T-cell (primary cell): Measurements from ENCODE around the gene ARAP1. TPM values are rescaled to one million over a fixed set of nuclear protein-coding genes. Genes with fewer than 3 reads are reported as not detected.

Experiments used
- ATAC-seq, 4 experiments: fragments of 200-7000 bp in 3 of 4; fragments of 150-1000 bp in 1 of 4; cut with Tn5 transposase; replicated peaks in 1 of 4; 1 replicate in 3 of 4; 2 replicates in 1 of 4; pipeline ENCODE4 v1.10.0; 2021; ENCODE audit warnings: moderate library complexity in 3 of 4, mild to moderate bottlenecking in 2 of 4, moderate number of reproducible peaks in 1 of 4
- CTCF ChIA-PET, 2 donors: fragments of 300-600 bp; sonication (Branson Sonifier 250); formaldehyde crosslinking; loops; one replicate each; lab custom pipeline; 2022; ENCODE audit warnings: antibody characterized with exemption in 2 of 2; lab: Charles Lee
- POLR2A ChIA-PET, 2 donors: fragments of 300-600 bp; sonication (Branson Sonifier 250); formaldehyde crosslinking; loops; one replicate each; lab custom pipeline; 2022; ENCODE audit warnings: antibody characterized with exemption in 2 of 2; lab: Charles Lee
- DNase-seq, 35 experiments: peaks; one replicate each; pipeline versions ENCODE4 v3.0.0 to v3.0.0-alpha.2; 2013 to 2023
- H3K27ac ChIP-seq: one replicate; pipeline ENCODE4 v1.5.1; 2013; ENCODE audit warnings: low read length
- H3K27me3 ChIP-seq, 2 experiments: replicated peaks in 1 of 2; 1 replicate in 1 of 2; 2 replicates in 1 of 2; pipeline versions ENCODE4 v1.6.1 to v1.7.0; 2013; ENCODE audit warnings: low read length in 1 of 2, mixed read lengths in 1 of 2; ENCODE audit not compliant: control insufficient read depth in 2 of 2, insufficient read depth in 2 of 2; ENCODE audit errors: extremely low read depth in 1 of 2
- H3K36me3 ChIP-seq, 2 donors: 1 replicate in 1 of 2; 2 replicates in 1 of 2; pipeline versions ENCODE4 v1.6.1 to v1.7.0; 2013; ENCODE audit warnings: low read length in 1 of 2; ENCODE audit not compliant: control insufficient read depth in 2 of 2, insufficient read depth in 1 of 2; ENCODE audit errors: extremely low read depth in 1 of 2
- H3K4me1 ChIP-seq, 2 experiments: 1 replicate in 1 of 2; 2 replicates in 1 of 2; pipeline versions ENCODE4 v1.6.1 to v1.7.0; 2013; ENCODE audit warnings: low read length in 2 of 2, mixed read lengths in 1 of 2; ENCODE audit not compliant: insufficient read depth in 2 of 2, control insufficient read depth in 1 of 2; ENCODE audit errors: extremely low read depth in 1 of 2
- H3K4me3 ChIP-seq, 2 donors: 1 replicate in 1 of 2; 2 replicates in 1 of 2; pipeline versions ENCODE4 v1.5.1 to v1.7.0; 2013; ENCODE audit warnings: mild to moderate bottlenecking in 2 of 2, low read length in 1 of 2, moderate library complexity in 1 of 2; ENCODE audit not compliant: control insufficient read depth in 1 of 2; ENCODE audit errors: extremely low read depth in 1 of 2
- H3K9me3 ChIP-seq: 2 replicates; pipeline ENCODE4 v1.7.0; 2013
- H3K27ac Mint-ChIP-seq, 2 donors: one replicate each; pipeline ENCODE4 v1.8.0; 2020 to 2021; ENCODE audit warnings: mild to moderate bottlenecking in 2 of 2, mixed read lengths in 2 of 2
- H3K27me3 Mint-ChIP-seq, 2 donors: one replicate each; pipeline ENCODE4 v1.8.0; 2021 to 2022; ENCODE audit warnings: mixed read lengths in 2 of 2
- H3K36me3 Mint-ChIP-seq: one replicate; pipeline ENCODE4 v1.8.0; 2021; ENCODE audit warnings: mixed read lengths
- H3K4me1 Mint-ChIP-seq, 3 donors: one replicate each; pipeline ENCODE4 v1.8.0; 2020 to 2022; ENCODE audit warnings: mixed read lengths in 3 of 3, mild to moderate bottlenecking in 1 of 3
- H3K4me3 Mint-ChIP-seq, 3 donors: one replicate each; pipeline ENCODE4 v1.8.0; 2020 to 2022; ENCODE audit warnings: mild to moderate bottlenecking in 3 of 3, mixed read lengths in 3 of 3, moderate library complexity in 3 of 3
- H3K9me3 Mint-ChIP-seq, 3 donors: one replicate each; pipeline ENCODE4 v1.8.0; 2020 to 2022; ENCODE audit warnings: mixed read lengths in 3 of 3
- WGBS: methylation state at CpG from one replicate; pipeline ENCODE4 v1.1.5; 2013; ENCODE audit warnings: missing lambda C conversion rate; ENCODE audit not compliant: insufficient coverage; 5-methylcytosine and 5-hydroxymethylcytosine counted together
- total RNA-seq, 35 experiments: library from RNA in 6 of 35; stranded (reverse) in 6 of 35; fragments of 120-200 nt in 1 of 35; gene quantifications; one replicate each; pipeline versions ENCODE4 v1.2.1 to v1.2.4 and lab custom pipeline; 2013 to 2026

The ARAP1 gene
- total RNA-seq, 5 donors from 2014 or later (not counting 1 experiment from before 2014, with no cell fraction given), result 117 to 162 (median 148) TPM

DNA sequence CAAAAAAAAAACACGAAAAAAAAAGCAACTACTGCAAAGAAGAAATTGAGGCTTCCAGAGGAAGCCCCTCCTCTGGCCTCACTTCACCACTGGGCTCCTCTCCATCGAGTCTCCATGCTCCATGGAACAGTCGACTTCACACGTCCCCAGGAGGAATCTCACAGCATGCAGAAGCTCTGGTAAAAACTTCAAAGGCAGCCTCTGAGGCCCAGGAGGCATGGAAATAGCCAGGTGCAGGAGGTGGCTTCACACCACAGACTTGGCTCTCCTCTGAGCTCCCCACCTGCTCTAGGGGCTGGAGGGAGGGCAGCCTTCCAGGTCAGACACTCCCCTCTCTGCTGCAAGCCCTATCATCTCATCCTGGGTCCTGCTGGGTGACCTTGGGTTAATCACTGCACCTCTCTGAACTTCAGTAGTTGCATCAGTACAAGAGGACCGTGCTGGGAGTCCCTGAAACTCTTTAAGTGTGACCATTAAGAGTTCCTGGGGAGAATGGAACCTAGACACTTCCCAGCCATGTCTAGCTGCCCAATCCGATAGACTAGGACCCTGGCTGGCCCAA, 86.2 kb downstream of the ARAP1 start:
- no peak overlapping the region for H3K4me3 Mint-ChIP-seq
- POLR2A ChIA-PET, result interaction anchor here in 1 of 2 donors (0.6 kb wide), 1 partner anchor 13 kb away, joined by 10 read pairs; no protein-coding TSS in a partner anchor
- peaks cover 0 to 8% (median 0%) of the 10 kb centered on the region in 3 donors for H3K9me3 Mint-ChIP-seq
- H3K4me1 ChIP-seq, result peaks cover 0 to 4% of the 10 kb centered on the region in 2 experiments
- WGBS, result 63% methylated on average over 5 of the region's 6 CpGs
- H3K36me3 Mint-ChIP-seq, result no peaks in the 10 kb centered on the region
- H3K27ac Mint-ChIP-seq, result no peak overlapping the region
- no peaks in the 10 kb centered on the region for H3K36me3 ChIP-seq
- H3K27me3 Mint-ChIP-seq, result peaks cover 4 to 61% of the 10 kb centered on the region in 2 donors
- no peak overlapping the region for H3K27ac ChIP-seq
- peaks cover 2 to 66% of the 10 kb centered on the region in 2 experiments for H3K27me3 ChIP-seq
- H3K9me3 ChIP-seq, result no peaks in the 10 kb centered on the region
- DNase-seq (no peak), ATAC-seq (no peak)
- CTCF ChIA-PET, result interaction anchor here (0.6 to 0.7 kb wide), 4 partner anchors 21 to 1833 kb away, joined by 3 to 4 read pairs (median 4); no protein-coding TSS in a partner anchor
- peaks cover 0 to 3% (median 2%) of the 10 kb centered on the region in 3 donors for H3K4me1 Mint-ChIP-seq
- no peak overlapping the region for H3K4me3 ChIP-seq

DNA sequence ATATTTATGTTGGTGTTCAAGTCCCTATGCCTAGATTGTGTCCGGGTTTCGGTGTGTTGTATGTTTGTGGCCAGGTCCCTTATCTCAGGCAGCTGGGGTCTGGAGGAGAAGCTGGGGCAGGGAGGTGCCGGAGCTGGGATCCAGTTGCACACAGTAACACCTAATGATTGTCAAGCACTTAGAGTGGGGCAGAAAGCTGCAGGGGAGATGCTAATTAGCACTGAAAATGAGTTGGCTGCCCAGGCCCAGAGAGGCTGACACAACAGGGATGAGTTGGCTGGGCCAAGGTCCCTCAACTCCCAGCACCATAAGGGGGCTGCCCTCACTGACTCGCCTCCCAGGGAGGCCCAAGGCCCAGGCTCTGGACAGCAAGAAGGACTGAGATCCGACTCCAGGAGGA, 90.2 kb downstream of the ARAP1 start:
- no peak overlapping the region for H3K27ac ChIP-seq
- ATAC-seq (no peak), DNase-seq (no peak)
- H3K27me3 ChIP-seq, result peaks cover 0 to 39% of the 10 kb centered on the region in 2 experiments
- H3K4me3 Mint-ChIP-seq, result no peak overlapping the region
- H3K4me1 ChIP-seq, result no peaks in the 10 kb centered on the region
- CTCF ChIA-PET, result no interaction called here
- POLR2A ChIA-PET, result no interaction called here
- peaks cover 9 to 28% of the 10 kb centered on the region in 2 donors for H3K27me3 Mint-ChIP-seq
- peaks cover 0 to 1% (median 0%) of the 10 kb centered on the region in 3 donors for H3K9me3 Mint-ChIP-seq
- no peak overlapping the region for H3K4me3 ChIP-seq
- no peaks in the 10 kb centered on the region for H3K4me1 Mint-ChIP-seq
- WGBS, result 81% methylated on average over 3 of the region's 5 CpGs
- no peak overlapping the region for H3K27ac Mint-ChIP-seq
- no peaks in the 10 kb centered on the region for H3K9me3 ChIP-seq
- H3K36me3 ChIP-seq, result no peaks in the 10 kb centered on the region
- no peaks in the 10 kb centered on the region for H3K36me3 Mint-ChIP-seq

DNA sequence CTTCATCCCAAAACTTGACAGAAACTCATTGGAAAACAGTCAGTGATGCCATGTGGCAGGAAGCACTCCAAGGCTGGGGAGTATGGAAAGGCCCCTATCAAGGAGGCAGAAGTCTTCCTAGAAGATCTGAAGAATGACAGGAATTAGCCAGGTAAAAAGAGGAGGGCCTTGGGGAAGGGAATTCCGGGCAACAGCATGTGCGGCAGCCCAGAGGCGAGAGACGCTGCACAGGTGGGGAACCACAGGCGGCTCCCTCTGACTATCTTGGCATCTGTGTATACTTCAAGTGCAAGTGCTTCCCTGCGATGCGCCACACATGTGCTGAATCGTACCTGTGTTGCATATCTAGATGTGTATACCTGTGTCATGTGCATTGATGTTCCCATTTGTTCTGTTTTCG, 90.7 kb downstream of the ARAP1 start:
- no peaks in the 10 kb centered on the region for H3K36me3 ChIP-seq
- no peak overlapping the region for H3K27ac Mint-ChIP-seq
- ChIA-PET POLR2A (no interaction called here), CTCF (no interaction called here)
- H3K27me3 ChIP-seq, result peaks cover 0 to 37% of the 10 kb centered on the region in 2 experiments
- H3K9me3 Mint-ChIP-seq, result no peaks in the 10 kb centered on the region
- H3K27me3 Mint-ChIP-seq, result peaks cover 9 to 31% of the 10 kb centered on the region in 2 donors
- H3K4me1 ChIP-seq, result no peaks in the 10 kb centered on the region
- no peaks in the 10 kb centered on the region for H3K9me3 ChIP-seq
- DNase-seq, result no peak
- ATAC-seq, result no peak
- H3K4me1 Mint-ChIP-seq, result no peaks in the 10 kb centered on the region
- no peak overlapping the region for H3K27ac ChIP-seq
- no peaks in the 10 kb centered on the region for H3K36me3 Mint-ChIP-seq
- WGBS, result 84% methylated on average over 7 of the region's 9 CpGs
- H3K4me3 Mint-ChIP-seq, result no peak overlapping the region
- no peak overlapping the region for H3K4me3 ChIP-seq

DNA sequence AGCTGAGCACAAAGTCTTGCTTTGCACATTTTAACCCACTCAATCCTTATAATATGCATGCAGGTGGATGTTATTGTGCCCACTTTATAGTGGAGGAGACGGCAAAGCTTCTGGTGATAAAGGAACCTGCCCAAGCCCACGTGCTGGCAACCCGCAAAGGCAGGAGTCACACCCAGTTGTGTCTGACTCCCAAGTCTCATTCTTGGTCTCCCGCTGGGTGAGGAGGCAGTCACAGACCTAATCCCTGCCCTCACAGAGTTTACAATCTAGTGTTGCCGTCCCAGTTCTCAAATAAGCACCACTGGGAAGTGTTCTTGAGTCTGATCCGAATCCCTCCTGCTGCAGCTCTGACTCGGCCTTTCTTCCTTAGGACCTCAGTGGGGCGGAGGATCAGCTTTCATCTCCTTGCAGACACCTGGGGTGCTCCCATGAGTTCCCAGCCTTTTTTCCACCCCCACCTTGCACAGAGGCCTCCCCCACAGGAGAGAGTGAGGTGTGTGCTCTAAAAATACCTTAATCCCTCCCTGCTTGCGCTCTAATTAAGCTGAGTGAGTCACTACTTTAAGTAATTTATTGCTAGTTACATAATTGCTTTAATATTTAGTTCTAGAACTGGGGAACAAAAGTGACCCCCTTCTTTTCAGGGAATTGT, 93.1 kb downstream of the ARAP1 start:
- ATAC-seq (no peak), DNase-seq (no peak)
- H3K27ac ChIP-seq, result no peak overlapping the region
- POLR2A ChIA-PET, result no interaction called here
- no peak overlapping the region for H3K4me3 Mint-ChIP-seq
- no peaks in the 10 kb centered on the region for H3K36me3 Mint-ChIP-seq
- 83% methylated on average over 5 of the region's 9 CpGs for WGBS
- peaks cover 0 to 35% of the 10 kb centered on the region in 2 experiments for H3K27me3 ChIP-seq
- no peak overlapping the region for H3K27ac Mint-ChIP-seq
- CTCF ChIA-PET, result no interaction called here
- peaks cover 9 to 14% of the 10 kb centered on the region in 2 donors for H3K27me3 Mint-ChIP-seq
- no peak overlapping the region for H3K4me3 ChIP-seq
- H3K9me3 Mint-ChIP-seq, result no peaks in the 10 kb centered on the region
- H3K9me3 ChIP-seq, result no peaks in the 10 kb centered on the region
- H3K36me3 ChIP-seq, result no peaks in the 10 kb centered on the region
- H3K4me1 Mint-ChIP-seq, result no peaks in the 10 kb centered on the region
- no peaks in the 10 kb centered on the region for H3K4me1 ChIP-seq

DNA sequence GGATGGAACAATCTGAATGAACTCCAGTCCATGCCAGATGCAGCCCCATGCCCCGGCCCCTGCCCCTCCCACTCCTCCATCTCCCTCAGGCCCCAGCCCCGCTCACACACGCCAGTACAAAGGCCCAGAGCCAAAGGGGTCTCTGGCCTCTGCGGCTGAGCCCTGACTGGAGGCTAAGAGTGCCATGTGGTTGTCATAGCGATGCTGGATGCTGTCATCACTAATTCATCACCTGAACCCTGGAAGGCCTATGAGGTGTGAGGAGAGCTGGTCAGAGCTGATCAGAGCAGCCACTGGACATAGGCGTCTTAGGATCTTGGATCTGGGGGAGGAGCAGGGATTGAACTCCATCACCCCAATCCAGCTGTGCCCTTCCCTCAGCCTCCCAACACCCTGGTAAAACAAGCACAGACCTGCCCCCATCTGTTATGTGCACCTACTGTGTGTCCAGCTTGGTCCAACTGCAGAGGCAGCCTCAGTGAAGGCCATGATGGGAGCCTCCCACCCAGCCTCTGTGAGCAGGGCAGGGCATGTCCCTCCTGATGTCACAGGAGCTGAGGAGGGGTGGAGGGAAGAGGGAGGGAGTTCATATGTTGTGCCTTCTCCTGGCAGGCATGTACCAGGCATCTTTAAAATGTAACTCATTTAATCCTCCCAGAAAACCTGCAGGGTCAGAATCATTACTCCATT, 94.7 kb downstream of the ARAP1 start:
- no peak for ATAC-seq

DNA sequence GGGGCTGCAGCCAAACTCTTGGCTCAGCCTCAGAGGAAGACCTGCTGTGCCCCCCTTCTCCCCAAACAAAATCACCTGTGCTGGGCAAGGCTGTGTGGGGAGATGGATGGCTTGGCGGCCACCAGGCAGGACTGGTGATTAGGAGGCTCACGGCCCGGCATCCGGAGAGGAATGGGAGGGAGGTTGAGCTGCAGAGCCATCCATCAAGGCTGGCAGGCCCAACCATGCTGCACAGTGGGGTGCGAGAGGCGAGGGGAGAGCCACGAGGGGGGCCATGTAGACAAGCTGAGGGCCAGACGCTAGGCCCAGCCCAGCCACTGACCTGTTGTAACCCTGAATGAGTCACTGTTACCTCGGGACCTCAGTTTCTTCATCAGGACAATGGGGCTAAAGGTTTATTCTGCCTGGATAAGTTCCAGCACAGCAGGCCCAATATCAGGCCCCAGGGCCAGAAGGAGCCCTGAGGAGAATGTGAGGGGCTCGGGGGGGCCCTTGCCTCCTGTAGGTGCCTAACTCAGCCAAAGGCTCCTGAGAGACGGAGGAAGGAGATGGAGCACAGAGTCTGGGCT, 96.2 kb downstream of the ARAP1 start:
- no peaks in the 10 kb centered on the region for H3K36me3 Mint-ChIP-seq
- no peak for ATAC-seq
- ChIA-PET CTCF (no interaction called here), POLR2A (no interaction called here)
- H3K4me1 Mint-ChIP-seq, result no peaks in the 10 kb centered on the region
- no peak for DNase-seq
- H3K27ac Mint-ChIP-seq, result no peak overlapping the region
- H3K9me3 ChIP-seq, result no peaks in the 10 kb centered on the region
- no peak overlapping the region for H3K27ac ChIP-seq
- H3K4me3 Mint-ChIP-seq, result no peak overlapping the region
- H3K27me3 ChIP-seq, result peaks cover 0 to 37% of the 10 kb centered on the region in 2 experiments
- H3K9me3 Mint-ChIP-seq, result no peaks in the 10 kb centered on the region
- no peaks in the 10 kb centered on the region for H3K36me3 ChIP-seq
- H3K4me3 ChIP-seq, result no peak overlapping the region
- WGBS, result 68% methylated on average over 11 of the region's 11 CpGs
- H3K27me3 Mint-ChIP-seq, result peaks cover 5 to 11% of the 10 kb centered on the region in 2 donors
- H3K4me1 ChIP-seq, result no peaks in the 10 kb centered on the region

More for the DNA sequence above, 94.7 kb downstream of the ARAP1 start:
- peaks cover 0 to 37% of the 10 kb centered on the region in 2 experiments for H3K27me3 ChIP-seq
- 50% methylated on average over 2 of the region's 6 CpGs for WGBS
- H3K4me1 ChIP-seq, result no peaks in the 10 kb centered on the region
- CTCF ChIA-PET, result no interaction called here
- no peak overlapping the region for H3K27ac Mint-ChIP-seq
- H3K4me1 Mint-ChIP-seq, result no peaks in the 10 kb centered on the region
- POLR2A ChIA-PET, result no interaction called here
- H3K36me3 Mint-ChIP-seq, result no peaks in the 10 kb centered on the region
- no peak overlapping the region for H3K4me3 ChIP-seq
- H3K9me3 ChIP-seq, result no peaks in the 10 kb centered on the region
- H3K4me3 Mint-ChIP-seq, result no peak overlapping the region
- H3K27ac ChIP-seq, result no peak overlapping the region
- H3K27me3 Mint-ChIP-seq, result peaks cover 5 to 14% of the 10 kb centered on the region in 2 donors
- no peak for DNase-seq
- no peaks in the 10 kb centered on the region for H3K36me3 ChIP-seq
- no peaks in the 10 kb centered on the region for H3K9me3 Mint-ChIP-seq
